ENCODE data around the gene FGF10. TPM values are rescaled to one million over a fixed set of nuclear protein-coding genes. Genes with fewer than 3 reads are reported as not detected.

Gene FGF10
- total RNA-seq, 8 experiments from 2014 or later: 0.45 to 4.0 (median 1.1) TPM; not detected in 2

DNA sequence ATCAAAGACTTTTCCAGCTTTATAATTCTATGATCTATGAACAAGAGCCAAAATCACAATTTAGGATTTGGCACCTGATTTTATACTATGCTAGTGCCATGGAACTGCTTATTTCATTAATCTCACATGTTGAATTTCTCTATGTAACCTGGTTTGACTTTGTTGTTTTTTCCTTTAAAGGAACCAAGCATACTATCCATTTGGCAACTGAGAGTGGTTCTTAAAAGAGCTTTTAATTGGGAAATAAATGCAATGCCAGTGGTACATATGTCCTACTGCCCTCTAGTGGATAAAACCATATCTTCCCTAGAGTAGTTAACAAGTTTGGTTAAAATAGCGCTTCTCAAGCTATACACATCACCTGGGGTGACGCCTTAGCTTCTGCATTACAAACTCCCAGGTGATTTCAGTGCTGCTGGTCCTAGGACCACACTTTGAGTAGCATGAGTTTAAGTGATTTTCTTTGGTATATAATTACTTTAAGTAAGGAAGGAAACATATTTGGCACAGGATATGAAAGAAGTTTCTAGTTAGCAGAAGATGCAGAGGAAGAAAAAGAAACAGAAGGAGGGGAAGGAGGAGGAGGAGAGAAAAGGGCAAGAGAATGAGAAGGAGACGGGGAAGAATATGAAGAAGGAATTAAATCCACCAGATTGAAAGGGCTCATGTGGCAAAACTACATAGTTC lies 56.8 kb downstream of the FGF10 start:
- Histone ChIP-seq H3K27ac (no peak overlapping the region), H3K4me3 (no peak overlapping the region), H3K4me1 (replicated peaks in 1 of 2) (peaks cover 0 to 13% of the 10 kb centered on the region in 2 donors)
- ATAC-seq (replicated peaks in 6 of 8): peak in 4 of 8 experiments; percentile 37 to 52 (median 45)
- in situ Hi-C loops (cut with MboI; ENCODE audit: low pct_unique_long_range_greater_than_20kb in 2 of 9, low sequenced_read_pairs in 9 of 9, unreplicated experiment in 9 of 9): no loop called here
- 0 to 90% (median 31%) methylated on average over 1 to 3 of the region's 3 CpGs; no CpG with 5 or more reads in 3 of the 10 experiments for WGBS, 10 experiments

DNA sequence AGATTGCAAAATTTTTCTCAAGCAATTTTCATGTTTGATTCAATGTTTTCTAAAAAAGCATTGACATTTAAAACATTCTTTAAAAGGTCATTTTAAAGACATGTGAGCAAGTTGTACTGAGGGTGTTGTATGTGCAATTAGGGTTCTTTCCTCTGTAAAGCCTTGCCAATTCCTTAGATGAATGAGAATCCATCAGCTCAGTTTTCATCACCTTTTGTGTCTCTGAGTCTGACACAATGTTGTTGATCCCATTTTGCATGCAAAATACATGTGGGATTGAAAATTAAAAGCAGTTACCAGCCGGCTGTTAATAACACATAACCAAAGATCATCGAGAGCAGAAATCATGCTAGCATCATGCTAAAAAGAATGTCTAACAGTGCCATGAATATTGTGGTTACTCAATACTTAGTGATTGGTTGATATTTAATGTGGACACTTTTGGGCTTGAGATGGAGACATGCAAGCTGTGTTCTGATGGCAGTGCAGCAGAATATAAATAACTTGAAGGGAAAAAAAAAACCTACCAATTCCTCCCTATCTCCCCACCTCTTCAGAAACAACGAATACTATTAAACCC lies 57.7 kb downstream of the FGF10 start:
- in situ Hi-C loops (cut with MboI; ENCODE audit: low pct_unique_long_range_greater_than_20kb in 2 of 9, low sequenced_read_pairs in 9 of 9, unreplicated experiment in 9 of 9): no loop called here
- H3K4me3 ChIP-seq: no peak overlapping the region
- H3K4me1 ChIP-seq (replicated peaks in 1 of 2): peaks cover 0 to 13% of the 10 kb centered on the region in 2 donors
- peak in 1 of 8 experiments; percentile 22 for ATAC-seq (replicated peaks in 6 of 8)
- H3K27ac ChIP-seq: no peak overlapping the region
- 0 to 81% (median 40%) methylated on average over 1 to 3 of the region's 3 CpGs; no CpG with 5 or more reads in 1 of the 10 experiments for WGBS, 10 experiments

- Histone ChIP-seq H3K27ac (no peak overlapping the region), H3K4me1 (replicated peaks in 1 of 2) (peaks cover 0 to 13% of the 10 kb centered on the region in 2 donors), H3K4me3 (no peak overlapping the region)
- in situ Hi-C loops (cut with MboI; ENCODE audit: low pct_unique_long_range_greater_than_20kb in 2 of 9, low sequenced_read_pairs in 9 of 9, unreplicated experiment in 9 of 9): no loop called here
- ATAC-seq (replicated peaks in 6 of 8): peak in 1 of 8 experiments; percentile 54
- WGBS, 10 experiments: 0 to 90% (median 42%) methylated on average over 1 to 2 of the region's 2 CpGs; no CpG with 5 or more reads in 3 of the 10 experiments
Observed at GRCh38 chr5:44329716-44330115, 59.5 kb downstream of the FGF10 start.

DNA sequence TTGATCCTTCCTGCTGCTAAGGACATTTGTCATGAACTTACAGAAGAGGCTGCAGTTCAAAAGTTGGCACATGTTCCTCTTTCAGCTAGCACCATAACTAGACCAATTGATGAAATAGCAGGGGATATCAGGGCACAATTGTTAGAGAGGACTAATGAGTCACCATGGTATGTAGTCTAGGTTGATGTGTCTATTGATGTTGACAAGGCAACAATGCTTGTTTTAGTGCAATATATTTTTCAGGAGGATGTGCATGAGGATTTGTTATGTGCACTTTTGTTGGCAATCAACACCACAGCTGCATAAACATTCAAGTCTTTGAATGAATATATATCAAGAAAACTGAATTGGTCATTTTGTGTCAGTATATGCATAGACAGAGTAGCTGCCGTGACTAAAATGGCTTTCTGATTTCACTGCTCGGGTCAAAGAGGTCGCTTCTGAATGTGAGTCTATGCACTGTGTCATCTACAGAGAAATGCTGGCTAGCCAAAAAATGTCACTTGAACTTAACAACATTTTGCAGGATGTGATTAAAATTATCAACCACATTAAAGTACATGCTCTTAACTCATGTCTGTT lies 68.0 kb downstream of the FGF10 start:
- H3K4me1 ChIP-seq (replicated peaks in 1 of 2): no peaks in the 10 kb centered on the region
- ATAC-seq (replicated peaks in 6 of 8): peak in 2 of 8 experiments; percentile 61 to 67
- in situ Hi-C loops (cut with MboI; ENCODE audit: low pct_unique_long_range_greater_than_20kb in 2 of 9, low sequenced_read_pairs in 9 of 9, unreplicated experiment in 9 of 9): no loop called here
- WGBS, 10 experiments: 25 to 100% (median 56%) methylated on average over 1 to 3 of the region's 3 CpGs; no CpG with 5 or more reads in 3 of the 10 experiments
- no peak overlapping the region for H3K4me3 ChIP-seq
- H3K27ac ChIP-seq: no peak overlapping the region

DNA sequence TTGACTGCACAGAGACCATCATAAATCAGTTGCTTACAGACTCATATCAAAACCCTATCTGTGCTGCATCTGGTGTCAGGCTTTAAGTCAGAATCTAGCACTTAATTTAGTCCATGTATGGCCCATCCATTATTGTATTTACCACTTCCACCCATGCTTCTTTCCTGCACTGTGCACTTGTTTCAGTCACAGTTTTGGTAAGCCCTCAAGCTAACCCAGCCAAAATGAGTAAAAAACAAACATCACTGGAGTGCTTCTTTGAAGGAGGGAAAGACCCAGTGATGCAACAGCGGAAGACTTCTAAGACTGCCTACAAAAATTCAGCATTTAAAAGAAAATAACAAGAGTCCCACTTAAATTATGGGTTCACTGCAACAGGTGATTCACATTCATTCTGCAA lies 69.0 kb downstream of the FGF10 start:
- 10 to 100% (median 95%) methylated on average over 1 of the region's 1 CpG; no CpG with 5 or more reads in 2 of the 10 experiments for WGBS, 10 experiments
- H3K4me1 ChIP-seq (replicated peaks in 1 of 2): no peaks in the 10 kb centered on the region
- H3K27ac ChIP-seq: no peak overlapping the region
- H3K4me3 ChIP-seq: no peak overlapping the region
- ATAC-seq (replicated peaks in 6 of 8): no peak
- in situ Hi-C loops (cut with MboI; ENCODE audit: low pct_unique_long_range_greater_than_20kb in 2 of 9, low sequenced_read_pairs in 9 of 9, unreplicated experiment in 9 of 9): no loop called here

DNA sequence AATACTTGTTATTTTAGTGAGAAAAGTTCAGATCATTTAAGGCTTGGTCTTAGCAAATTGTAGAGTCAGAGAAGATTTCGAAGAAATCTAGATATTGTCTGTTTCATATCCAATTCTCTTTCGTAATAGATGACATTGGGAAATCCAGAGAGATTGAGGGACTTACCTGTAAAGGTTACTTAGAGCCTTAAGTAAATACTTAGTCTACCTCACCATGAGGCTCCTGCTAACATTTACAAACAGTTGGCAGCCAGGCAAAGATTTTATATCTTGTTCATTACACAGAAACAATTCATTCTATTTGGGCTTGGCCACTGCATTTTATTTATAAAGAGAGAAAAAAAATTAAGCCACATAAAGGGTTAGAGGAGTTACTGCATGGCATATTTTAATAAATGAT lies 70.3 kb downstream of the FGF10 start:
- H3K4me1 ChIP-seq (replicated peaks in 1 of 2): no peaks in the 10 kb centered on the region
- ATAC-seq (replicated peaks in 6 of 8): no peak
- no peak overlapping the region for H3K4me3 ChIP-seq
- 0 to 100% (median 90%) methylated on average over 1 to 2 of the region's 2 CpGs; no CpG with 5 or more reads in 1 of the 10 experiments for WGBS, 10 experiments
- H3K27ac ChIP-seq: no peak overlapping the region
- in situ Hi-C loops (cut with MboI; ENCODE audit: low pct_unique_long_range_greater_than_20kb in 2 of 9, low sequenced_read_pairs in 9 of 9, unreplicated experiment in 9 of 9): no loop called here

GRCh38 chr5:44312374-44312773 lies 76.8 kb downstream of the FGF10 start:
- Histone ChIP-seq H3K4me3 (no peak overlapping the region), H3K4me1 (replicated peaks in 1 of 2) (no peaks in the 10 kb centered on the region), H3K27ac (no peak overlapping the region)
- peak in 2 of 8 experiments; percentile 45 to 76 for ATAC-seq (replicated peaks in 6 of 8)
- WGBS, 10 experiments: 0 to 92% (median 56%) methylated on average over 1 of the region's 1 CpG; no CpG with 5 or more reads in 3 of the 10 experiments
- in situ Hi-C loops (cut with MboI; ENCODE audit: low pct_unique_long_range_greater_than_20kb in 2 of 9, low sequenced_read_pairs in 9 of 9, unreplicated experiment in 9 of 9): no loop called here

DNA sequence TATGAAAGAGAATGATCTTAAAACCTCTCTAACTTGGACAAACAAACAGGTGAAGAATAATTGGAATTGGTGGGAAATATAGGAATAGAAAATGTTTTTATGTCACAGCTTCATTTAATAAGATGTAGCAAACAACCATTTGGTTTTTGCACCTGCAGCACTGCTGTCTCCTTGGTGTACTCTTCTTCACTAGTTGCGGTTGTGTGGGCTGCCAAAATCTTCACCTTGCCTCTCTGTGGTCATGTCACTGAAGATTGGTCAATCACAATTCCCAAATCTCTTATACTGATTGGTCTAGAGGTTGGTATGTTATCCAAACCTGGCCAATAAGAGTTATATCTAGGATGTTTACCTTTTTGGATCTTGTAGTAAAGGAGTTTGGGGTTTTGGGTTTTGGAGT lies 88.7 kb downstream of the FGF10 start:
- WGBS, 10 experiments: 40 to 100% (median 94%) methylated on average over 1 of the region's 1 CpG; no CpG with 5 or more reads in 6 of the 10 experiments
- Histone ChIP-seq H3K4me1 (replicated peaks in 1 of 2) (no peaks in the 10 kb centered on the region), H3K27ac (no peak overlapping the region), H3K4me3 (no peak overlapping the region)
- no peak for ATAC-seq (replicated peaks in 6 of 8)
- in situ Hi-C loops (cut with MboI; ENCODE audit: low pct_unique_long_range_greater_than_20kb in 2 of 9, low sequenced_read_pairs in 9 of 9, unreplicated experiment in 9 of 9): no loop called here

DNA sequence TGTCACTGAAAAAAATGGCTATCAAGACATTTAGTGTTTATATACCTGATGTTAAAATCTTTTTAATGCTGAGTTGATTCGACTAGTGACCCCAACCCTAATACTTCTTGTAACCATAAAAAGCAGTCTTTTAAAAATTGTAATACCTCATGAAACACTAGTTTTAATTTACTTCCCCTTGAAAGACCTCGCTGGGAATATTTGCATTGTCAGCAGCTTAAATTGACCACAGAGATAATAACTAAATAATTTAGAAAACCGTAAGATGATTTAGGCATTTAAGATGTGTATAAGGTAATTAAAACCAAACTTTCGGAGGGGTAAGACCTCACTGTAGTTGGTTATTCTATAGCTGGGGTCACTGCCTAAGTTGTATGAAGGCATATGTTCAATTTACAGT lies 89.8 kb downstream of the FGF10 start:
- in situ Hi-C loops (cut with MboI; ENCODE audit: low pct_unique_long_range_greater_than_20kb in 2 of 9, low sequenced_read_pairs in 9 of 9, unreplicated experiment in 9 of 9): no loop called here
- Histone ChIP-seq H3K4me3 (no peak overlapping the region), H3K4me1 (replicated peaks in 1 of 2) (no peaks in the 10 kb centered on the region), H3K27ac (no peak overlapping the region)
- WGBS, 10 experiments: 6 to 100% (median 62%) methylated on average over 1 to 4 of the region's 4 CpGs
- ATAC-seq (replicated peaks in 6 of 8): no peak

- Histone ChIP-seq H3K4me3 (no peak overlapping the region), H3K27ac (no peak overlapping the region), H3K4me1 (replicated peaks in 1 of 2) (no peaks in the 10 kb centered on the region)
- in situ Hi-C loops (cut with MboI; ENCODE audit: low pct_unique_long_range_greater_than_20kb in 2 of 9, low sequenced_read_pairs in 9 of 9, unreplicated experiment in 9 of 9): no loop called here
- ATAC-seq (replicated peaks in 6 of 8): no peak
- 14 to 100% (median 83%) methylated on average over 1 to 2 of the region's 2 CpGs for WGBS, 10 experiments
Observed at GRCh38 chr5:44294516-44294915, 94.7 kb downstream of the FGF10 start.

GRCh38 chr5:44292736-44293135 lies 96.5 kb downstream of the FGF10 start:
- 0 to 100% (median 87%) methylated on average over 1 to 2 of the region's 2 CpGs for WGBS, 10 experiments
- ATAC-seq (replicated peaks in 6 of 8): no peak
- in situ Hi-C loops (cut with MboI; ENCODE audit: low pct_unique_long_range_greater_than_20kb in 2 of 9, low sequenced_read_pairs in 9 of 9, unreplicated experiment in 9 of 9): no loop called here
- H3K27ac ChIP-seq: no peak overlapping the region
- H3K4me1 ChIP-seq (replicated peaks in 1 of 2): no peaks in the 10 kb centered on the region
- no peak overlapping the region for H3K4me3 ChIP-seq

GRCh38 chr5:44278469-44278868 lies 110.8 kb downstream of the FGF10 start:
- in situ Hi-C loops (cut with MboI; ENCODE audit: low pct_unique_long_range_greater_than_20kb in 2 of 9, low sequenced_read_pairs in 9 of 9, unreplicated experiment in 9 of 9): no loop called here
- H3K4me3 ChIP-seq: no peak overlapping the region
- 0 to 90% (median 75%) methylated on average over 1 to 3 of the region's 3 CpGs for WGBS, 10 experiments
- no peaks in the 10 kb centered on the region for H3K4me1 ChIP-seq (replicated peaks in 1 of 2)
- peak in 1 of 8 experiments; percentile 65 for ATAC-seq (replicated peaks in 6 of 8)
- no peak overlapping the region for H3K27ac ChIP-seq

- H3K4me1 ChIP-seq (replicated peaks in 1 of 2): no peaks in the 10 kb centered on the region
- WGBS, 10 experiments: 0 to 100% (median 14%) methylated on average over 1 of the region's 1 CpG; no CpG with 5 or more reads in 3 of the 10 experiments
- in situ Hi-C loops (cut with MboI; ENCODE audit: low pct_unique_long_range_greater_than_20kb in 2 of 9, low sequenced_read_pairs in 9 of 9, unreplicated experiment in 9 of 9): no loop called here
- no peak for ATAC-seq (replicated peaks in 6 of 8)
- no peak overlapping the region for H3K27ac ChIP-seq
- no peak overlapping the region for H3K4me3 ChIP-seq
Observed at GRCh38 chr5:44275908-44276307, 113.3 kb downstream of the FGF10 start.

All from motor neuron (in vitro differentiated cells).